A549 (cell line): ENCODE results near the gene PRR5. TPM values are rescaled to one million over a fixed set of nuclear protein-coding genes. Genes with fewer than 3 reads are reported as not detected.

ENCODE experiments used
- ATAC-seq, 2 experiments: fragments of 200-7000 bp in 1 of 2; fragments of >200 bp in 1 of 2; cut with Nextera tagmentation in 1 of 2; cut with Tn5 transposase in 1 of 2; 3 replicates each; pipeline versions ENCODE4 v1.8.0 to v1.9.1; 2018 to 2020; ENCODE audit warnings: mild to moderate bottlenecking in 1 of 2, moderate library complexity in 1 of 2
- CTCF ChIA-PET: fragments of 300-600 bp; sonication (Branson Sonifier 250); formaldehyde crosslinking; extraction: SDS; loops from one replicate; lab custom pipeline; 2021; ENCODE audit warnings: antibody characterized with exemption, inconsistent platforms; lab: Yijun Ruan, JAX
- POLR2A ChIA-PET: fragments of 350-600 bp; formaldehyde crosslinking; extraction: SDS; loops from one replicate; lab custom pipeline; 2021; ENCODE audit warnings: antibody characterized with exemption, inconsistent platforms; lab: Yijun Ruan, JAX
- DNase-seq, 2 experiments: peaks; one replicate each; pipeline versions ENCODE4 v3.0.0 to v3.0.0-alpha.2; 2011 to 2016; ENCODE audit warnings: low read depth in 1 of 2, low spot score in 1 of 2
- FAIRE-seq: peaks from 2 replicates; lab custom pipeline; 2011; peaks lifted over from hg19 to GRCh38; lab: Jason Lieb, UNC
- H3K27ac ChIP-seq, 2 experiments: fragments of >200 bp; sonication (Bioruptor Twin); formaldehyde crosslinking; 3 replicates each; pipeline ENCODE4 v1.5.1; 2016 to 2017
- H3K4me1 ChIP-seq: fragments of >200 bp; sonication (Bioruptor Twin); formaldehyde crosslinking; 3 replicates; pipeline ENCODE4 v1.6.1; 2016
- H3K4me2 ChIP-seq: fragments of >200 bp; sonication (Bioruptor Twin); formaldehyde crosslinking; 3 replicates; pipeline ENCODE4 v1.6.1; 2016
- H3K4me3 ChIP-seq: fragments of >200 bp; sonication (Bioruptor Twin); formaldehyde crosslinking; 3 replicates; pipeline ENCODE4 v1.5.1; 2016
- H3K9me3 ChIP-seq: fragments of >200 bp; sonication (Bioruptor Twin); formaldehyde crosslinking; 3 replicates; pipeline ENCODE4 v1.6.1; 2016
- CBX2 ChIP-seq: fragments of 200-600 bp; sonication (generic); IDR thresholded peaks from 2 replicates; pipeline ENCODE4 v1.6.1; 2016; ENCODE audit warnings: low read depth, mild to moderate bottlenecking, borderline replicate concordance
- CBX8 ChIP-seq: fragments of 200-600 bp; sonication (generic); IDR thresholded peaks from 2 replicates; pipeline ENCODE4 v1.6.1; 2016
- CEBPB ChIP-seq, 2 experiments: fragments of >200 bp in 1 of 2; sonication (Bioruptor Twin) in 1 of 2; formaldehyde crosslinking in 1 of 2; IDR thresholded peaks; 2 replicates each; pipeline ENCODE4 v1.6.1; 2012 to 2016
- CHD4 ChIP-seq: fragments of 200-600 bp; sonication (generic); IDR thresholded peaks from 2 replicates; pipeline ENCODE4 v1.6.1; 2016; ENCODE audit warnings: antibody characterized with exemption, mild to moderate bottlenecking, borderline replicate concordance
- E2F6 ChIP-seq: IDR thresholded peaks from 2 replicates; pipeline ENCODE4 v1.6.1; 2012; ENCODE audit warnings: low read depth, borderline replicate concordance
- EHF ChIP-seq: fragments of 250-450 bp; sonication (Bioruptor Pico); IDR thresholded peaks from 2 replicates; pipeline ENCODE4 v1.5.0; 2020; ENCODE audit warnings: mild to moderate bottlenecking
- EHMT2 ChIP-seq: fragments of 200-600 bp; sonication (generic); IDR thresholded peaks from 2 replicates; pipeline ENCODE4 v1.6.1; 2016; ENCODE audit warnings: antibody characterized with exemption, low read depth, mild to moderate bottlenecking, moderate library complexity
- EP300 ChIP-seq, 2 experiments: fragments of >200 bp; sonication (Bioruptor Twin); formaldehyde crosslinking; IDR thresholded peaks; 2 replicates in 1 of 2; 3 replicates in 1 of 2; pipeline ENCODE4 v1.6.1; 2016 to 2017
- ESRRA ChIP-seq: fragments of 150-350 bp; IDR thresholded peaks from 2 replicates; pipeline ENCODE4 v1.6.1; 2014; ENCODE audit warnings: mild to moderate bottlenecking, low read length, borderline replicate concordance
- GATA3 ChIP-seq: IDR thresholded peaks from 2 replicates; pipeline ENCODE4 v1.6.1; 2012; ENCODE audit warnings: borderline replicate concordance
- HDAC2 ChIP-seq: fragments of 200-600 bp; sonication (generic); IDR thresholded peaks from 2 replicates; pipeline ENCODE4 v1.6.1; 2016
- HES2 ChIP-seq: fragments of >200 bp; sonication (Bioruptor Twin); formaldehyde crosslinking; IDR thresholded peaks from 2 replicates; pipeline ENCODE4 v1.6.1; 2016
- HEYL ChIP-seq: fragments of 250-450 bp; sonication (Bioruptor Pico); IDR thresholded peaks from 2 replicates; pipeline ENCODE4 v1.8.0; 2021; ENCODE audit warnings: mild to moderate bottlenecking, moderate library complexity
- HOXB5 ChIP-seq: fragments of 250-450 bp; sonication (Bioruptor Pico); IDR thresholded peaks from 2 replicates; pipeline ENCODE4 v1.5.0; 2020; ENCODE audit warnings: mild to moderate bottlenecking, moderate library complexity
- JUNB ChIP-seq: fragments of >200 bp; sonication (Bioruptor Twin); formaldehyde crosslinking; IDR thresholded peaks from 2 replicates; pipeline ENCODE4 v1.6.1; 2016
- KDM1A ChIP-seq: fragments of 200-600 bp; sonication (generic); IDR thresholded peaks from 2 replicates; pipeline ENCODE4 v1.6.1; 2016; ENCODE audit warnings: low read depth, mild to moderate bottlenecking
- KDM5A ChIP-seq: fragments of 200-600 bp; sonication (generic); IDR thresholded peaks from 2 replicates; pipeline ENCODE4 v1.6.1; 2016; ENCODE audit warnings: antibody characterized with exemption, mild to moderate bottlenecking
- MAFK ChIP-seq: fragments of 450-650 bp; IDR thresholded peaks from 2 replicates; pipeline ENCODE4 v1.6.1; 2014; ENCODE audit not compliant: partially characterized antibody
- MYC ChIP-seq: IDR thresholded peaks from 2 replicates; pipeline ENCODE4 v1.6.1; 2012; ENCODE audit warnings: mild to moderate bottlenecking, inconsistent platforms, low read length, improper control_type of control experiment, borderline replicate concordance
- NFE2L2 ChIP-seq: fragments of 150-350 bp; conservative IDR thresholded peaks from 2 replicates; pipeline ENCODE4 v1.6.1; 2014; ENCODE audit warnings: low read length
- NPAS2 ChIP-seq: fragments of 250-450 bp; sonication (Bioruptor Pico); IDR thresholded peaks from 2 replicates; pipeline ENCODE4 v1.8.0; 2022; ENCODE audit warnings: mild to moderate bottlenecking, moderate library complexity, borderline replicate concordance
- NR3C1 ChIP-seq: fragments of >200 bp; sonication (Bioruptor Twin); formaldehyde crosslinking; IDR thresholded peaks from 3 replicates; pipeline ENCODE4 v1.6.1; 2017
- PBX3 ChIP-seq: IDR thresholded peaks from 2 replicates; pipeline ENCODE4 v1.6.1; 2012
- RAD21 ChIP-seq, 2 experiments: fragments of >200 bp in 1 of 2; sonication (Bioruptor Twin) in 1 of 2; formaldehyde crosslinking in 1 of 2; IDR thresholded peaks in 1 of 2; conservative IDR thresholded peaks in 1 of 2; 2 replicates in 1 of 2; 3 replicates in 1 of 2; pipeline ENCODE4 v1.6.1; 2012 to 2018; ENCODE audit warnings: inconsistent platforms in 1 of 2
- RARB ChIP-seq: fragments of 250-450 bp; sonication (Bioruptor Pico); IDR thresholded peaks from 2 replicates; pipeline ENCODE4 v1.8.0; 2021; ENCODE audit warnings: mild to moderate bottlenecking, moderate library complexity
- RCOR1 ChIP-seq: fragments of 150-350 bp; IDR thresholded peaks from 2 replicates; pipeline ENCODE4 v1.6.1; 2014; ENCODE audit warnings: antibody characterized with exemption, low read length, low read depth
- RFX5 ChIP-seq: fragments of 450-650 bp; IDR thresholded peaks from 2 replicates; pipeline ENCODE4 v1.7.1; 2014; ENCODE audit warnings: antibody characterized with exemption, mild to moderate bottlenecking, moderate library complexity
- ZC3H11A ChIP-seq: fragments of 450-650 bp; IDR thresholded peaks from 2 replicates; pipeline ENCODE4 v1.6.1; 2014; ENCODE audit warnings: antibody characterized with exemption, mild to moderate bottlenecking
- ZNF302 ChIP-seq: fragments of 250-450 bp; sonication (Bioruptor Pico); IDR thresholded peaks from 2 replicates; pipeline ENCODE4 v1.9.0; 2021; ENCODE audit warnings: inconsistent platforms, mild to moderate bottlenecking, moderate library complexity
- ZSCAN20 ChIP-seq: fragments of 250-450 bp; sonication (Bioruptor Pico); IDR thresholded peaks from 2 replicates; pipeline ENCODE4 v1.8.0; 2022; ENCODE audit warnings: mild to moderate bottlenecking, moderate library complexity
- WGBS: methylation state at CpG from one replicate; pipeline ENCODE4 v1.1.6; 2017; ENCODE audit errors: missing lambda C conversion rate; 5-methylcytosine and 5-hydroxymethylcytosine counted together
- polyA plus RNA-seq, 4 experiments: library from polyadenylated mRNA; depleted of rRNA in 3 of 4; stranded (reverse); fragments of >200 nt; fragmentation: RNase III in 1 of 4; extraction: RNeasy Plus Mini Kit Qiagen cat#74134 plus additional on column Dnase treatment in 1 of 4; gene quantifications; 2 replicates in 3 of 4; 3 replicates in 1 of 4; pipeline ENCODE4 v1.2.3, GENCODE V29; 2011 to 2017
- TF ChIP-seq, protein P1 (sequence below): fragments of 250-450 bp; sonication (Bioruptor Pico); IDR thresholded peaks from 2 replicates; pipeline ENCODE4 v1.5.0; 2020; ENCODE audit warnings: low read depth, mild to moderate bottlenecking, moderate library complexity
- TF ChIP-seq, protein P2 (sequence below): fragments of 450-650 bp; IDR thresholded peaks from 2 replicates; pipeline ENCODE4 v1.6.1; 2014; ENCODE audit warnings: antibody characterized with exemption
- TF ChIP-seq, protein P3 (sequence below): fragments of >200 bp; sonication (Bioruptor Twin); formaldehyde crosslinking; IDR thresholded peaks from 3 replicates; pipeline ENCODE4 v1.5.1; 2016

PRR5 gene
- polyA plus RNA-seq, 2 of the 4 experiments (the other 2 are of a cell fraction) = 7.1 to 19.5 TPM

GRCh38 chr22:44683237-44683636 is 18.8 kb upstream of the PRR5 start:
- Histone ChIP-seq H3K27ac (peak overlapping the region in 1 of 2 experiments; percentile 69; a peak in 2 of 6 replicates), H3K9me3 (no peaks in the 10 kb centered on the region), H3K4me2 (no peak overlapping the region), H3K4me1 (peaks cover 35% of the 10 kb centered on the region), H3K4me3 (no peak overlapping the region)
- DNase-seq = no peak
- TF ChIP-seq HEYL = no peak
- TF ChIP-seq NFE2L2 = no peak
- no peak for TF ChIP-seq CHD4
- no peak for TF ChIP-seq NR3C1
- TF ChIP-seq, protein P1, sequence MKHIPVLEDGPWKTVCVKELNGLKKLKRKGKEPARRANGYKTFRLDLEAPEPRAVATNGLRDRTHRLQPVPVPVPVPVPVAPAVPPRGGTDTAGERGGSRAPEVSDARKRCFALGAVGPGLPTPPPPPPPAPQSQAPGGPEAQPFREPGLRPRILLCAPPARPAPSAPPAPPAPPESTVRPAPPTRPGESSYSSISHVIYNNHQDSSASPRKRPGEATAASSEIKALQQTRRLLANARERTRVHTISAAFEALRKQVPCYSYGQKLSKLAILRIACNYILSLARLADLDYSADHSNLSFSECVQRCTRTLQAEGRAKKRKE (CRISPR knock-in tag) = no peak
- TF ChIP-seq HES2 = no peak
- TF ChIP-seq PBX3 = no peak
- TF ChIP-seq HDAC2 = no peak
- no peak for TF ChIP-seq KDM5A
- TF ChIP-seq EHF (CRISPR knock-in tag) = no peak
- no peak for TF ChIP-seq GATA3
- TF ChIP-seq KDM1A = no peak
- no peak for TF ChIP-seq RARB
- no peak for TF ChIP-seq CBX8
- TF ChIP-seq MYC = no peak
- TF ChIP-seq, protein P2, sequence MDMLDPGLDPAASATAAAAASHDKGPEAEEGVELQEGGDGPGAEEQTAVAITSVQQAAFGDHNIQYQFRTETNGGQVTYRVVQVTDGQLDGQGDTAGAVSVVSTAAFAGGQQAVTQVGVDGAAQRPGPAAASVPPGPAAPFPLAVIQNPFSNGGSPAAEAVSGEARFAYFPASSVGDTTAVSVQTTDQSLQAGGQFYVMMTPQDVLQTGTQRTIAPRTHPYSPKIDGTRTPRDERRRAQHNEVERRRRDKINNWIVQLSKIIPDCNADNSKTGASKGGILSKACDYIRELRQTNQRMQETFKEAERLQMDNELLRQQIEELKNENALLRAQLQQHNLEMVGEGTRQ = no peak
- TF ChIP-seq ZNF302 = no peak
- no peak for TF ChIP-seq ESRRA
- no peak for TF ChIP-seq RFX5
- TF ChIP-seq JUNB = no peak
- ChIA-PET CTCF (interaction anchor here (1.1 to 1.4 kb wide), 2 partner anchors 53 to 690 kb away, joined by 5 to 6 read pairs; no protein-coding TSS in a partner anchor), POLR2A (no interaction called here)
- WGBS = 65% methylated on average over 2 of the region's 5 CpGs
- ATAC-seq = no peak
- no peak for FAIRE-seq

DNA sequence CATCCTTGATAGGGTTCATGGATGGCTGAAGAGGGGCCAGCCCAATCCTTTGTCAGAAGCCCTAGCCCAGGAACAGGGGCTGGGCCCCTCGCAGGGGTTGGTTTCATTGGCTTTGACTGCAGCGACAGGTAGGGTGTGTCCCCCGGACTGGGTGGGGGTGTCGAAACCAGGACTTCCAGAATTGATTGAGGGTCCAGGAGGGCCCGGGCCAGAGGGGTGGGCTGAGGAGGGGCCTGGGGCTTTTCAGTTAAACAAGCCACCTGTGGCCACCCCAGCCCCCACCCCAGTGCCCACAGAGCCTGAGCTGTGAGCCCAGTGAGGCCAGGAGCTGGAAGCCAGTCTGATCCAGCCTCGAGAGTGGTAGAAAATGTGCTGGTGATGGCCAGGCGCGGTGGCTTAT is 18.1 kb upstream of the PRR5 start:
- FAIRE-seq = no peak
- WGBS = 95% methylated on average over 7 of the region's 8 CpGs
- DNase-seq = no peak
- H3K27ac ChIP-seq = peak overlapping the region in 1 of 2 experiments; percentile 69; a peak in 3 of 6 replicates
- ChIA-PET POLR2A (no interaction called here), CTCF (interaction anchor here (0.6 to 2.7 kb wide), 14 partner anchors 10 to 690 kb away, joined by 3 to 15 read pairs (median 6); no protein-coding TSS in a partner anchor)
- H3K9me3 ChIP-seq = no peaks in the 10 kb centered on the region
- no peak overlapping the region for H3K4me3 ChIP-seq
- no peak overlapping the region for H3K4me2 ChIP-seq
- ATAC-seq = no peak
- H3K4me1 ChIP-seq = peaks cover 34% of the 10 kb centered on the region
- TF ChIP-seq, protein P2 = no peak
- no peak for TF ChIP-seq EP300 (IDR thresholded peaks at IDR 0.05)
- no peak for TF ChIP-seq CEBPB (IDR thresholded peaks at IDR 0.05)
- TF ChIP-seq PBX3 = no peak
- no peak for TF ChIP-seq E2F6
- TF ChIP-seq ZSCAN20 (CRISPR knock-in tag) = no peak
- TF ChIP-seq KDM5A = no peak
- TF ChIP-seq ZC3H11A = no peak
- TF ChIP-seq CBX2 = no peak
- no peak for TF ChIP-seq NPAS2 (CRISPR knock-in tag)
- TF ChIP-seq HDAC2 = no peak
- no peak for TF ChIP-seq MYC
- TF ChIP-seq RAD21 (conservative IDR thresholded peaks at IDR 0.05 in 1 of 2, IDR thresholded peaks at IDR 0.05 in 1 of 2) = no peak
- TF ChIP-seq HOXB5 (CRISPR knock-in tag) = no peak
- no peak for TF ChIP-seq EHMT2
- TF ChIP-seq, protein P3, sequence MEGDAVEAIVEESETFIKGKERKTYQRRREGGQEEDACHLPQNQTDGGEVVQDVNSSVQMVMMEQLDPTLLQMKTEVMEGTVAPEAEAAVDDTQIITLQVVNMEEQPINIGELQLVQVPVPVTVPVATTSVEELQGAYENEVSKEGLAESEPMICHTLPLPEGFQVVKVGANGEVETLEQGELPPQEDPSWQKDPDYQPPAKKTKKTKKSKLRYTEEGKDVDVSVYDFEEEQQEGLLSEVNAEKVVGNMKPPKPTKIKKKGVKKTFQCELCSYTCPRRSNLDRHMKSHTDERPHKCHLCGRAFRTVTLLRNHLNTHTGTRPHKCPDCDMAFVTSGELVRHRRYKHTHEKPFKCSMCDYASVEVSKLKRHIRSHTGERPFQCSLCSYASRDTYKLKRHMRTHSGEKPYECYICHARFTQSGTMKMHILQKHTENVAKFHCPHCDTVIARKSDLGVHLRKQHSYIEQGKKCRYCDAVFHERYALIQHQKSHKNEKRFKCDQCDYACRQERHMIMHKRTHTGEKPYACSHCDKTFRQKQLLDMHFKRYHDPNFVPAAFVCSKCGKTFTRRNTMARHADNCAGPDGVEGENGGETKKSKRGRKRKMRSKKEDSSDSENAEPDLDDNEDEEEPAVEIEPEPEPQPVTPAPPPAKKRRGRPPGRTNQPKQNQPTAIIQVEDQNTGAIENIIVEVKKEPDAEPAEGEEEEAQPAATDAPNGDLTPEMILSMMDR = no peak
- no peak for TF ChIP-seq RCOR1
- TF ChIP-seq MAFK = no peak
